IPS DF 19.7 (cell line): ENCODE results near the gene BOK.

Experiments used
- DNase-seq: peaks from one replicate; pipeline ENCODE4 v3.0.0-alpha.2; 2013; ENCODE audit warnings: low read depth, low spot score

BOK gene

DNA sequence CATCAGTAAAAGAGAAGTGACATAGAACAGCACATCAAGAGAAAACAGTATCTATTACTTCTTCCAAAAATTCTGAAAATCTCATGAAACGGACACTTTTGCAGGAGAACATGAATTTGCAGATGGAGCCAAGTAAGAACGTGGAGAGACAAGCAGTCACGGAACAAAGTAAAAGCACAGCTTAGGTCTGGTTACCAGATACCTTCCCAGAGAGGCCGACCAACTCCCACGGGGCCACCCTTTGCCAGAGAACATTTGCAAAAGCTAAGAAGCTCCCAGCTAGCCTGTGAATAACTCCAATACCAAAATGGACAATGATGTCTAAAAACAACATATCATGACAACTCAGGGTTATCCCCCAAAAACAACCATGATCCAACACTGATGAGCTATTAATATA, 39.5 kb downstream of the BOK start:
- no peak for DNase-seq

DNA sequence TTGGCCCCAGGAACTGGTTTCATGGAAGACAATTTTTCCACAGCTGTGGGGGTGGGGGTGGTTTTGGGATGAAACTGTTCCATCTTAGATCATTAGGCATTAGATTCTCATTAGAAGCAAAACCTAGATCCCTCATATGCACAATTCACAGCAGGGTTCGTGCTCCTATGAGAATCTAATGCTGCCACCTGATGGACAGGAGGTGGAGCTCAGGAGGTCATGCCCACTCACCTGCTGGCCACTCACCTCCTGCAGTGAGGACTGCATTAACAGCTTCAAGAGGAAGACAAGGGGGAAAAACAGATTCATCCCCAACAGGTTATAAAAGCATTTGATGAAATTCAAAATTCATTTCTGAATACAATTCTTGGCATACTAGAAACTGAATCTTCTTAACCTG, 39.9 kb downstream of the BOK start:
- no peak for DNase-seq

- DNase-seq, result no peak
These were observed 41.1 kb downstream of the BOK start for GRCh38 chr2:241599615-241600014.

DNA sequence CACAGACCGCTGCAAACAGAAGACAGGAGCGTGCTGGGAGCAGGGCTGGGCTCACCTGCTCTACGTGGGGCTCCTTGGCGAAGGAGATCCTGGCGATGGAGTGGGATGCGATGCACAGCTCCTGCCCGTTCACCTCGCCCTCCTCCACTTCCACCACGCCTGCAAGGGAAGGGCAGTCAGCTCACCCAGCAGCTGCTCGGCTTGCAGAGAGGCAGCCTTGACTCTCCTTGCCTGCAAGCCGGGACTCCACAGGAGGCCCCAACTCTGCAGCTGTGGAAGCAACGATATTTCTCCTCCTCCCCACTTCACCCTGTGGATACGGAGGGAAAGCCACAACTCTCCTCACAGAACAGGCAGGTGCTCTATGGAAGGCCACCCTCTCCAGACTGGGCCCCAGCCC, 43.3 kb downstream of the BOK start:
- no peak for DNase-seq

DNA sequence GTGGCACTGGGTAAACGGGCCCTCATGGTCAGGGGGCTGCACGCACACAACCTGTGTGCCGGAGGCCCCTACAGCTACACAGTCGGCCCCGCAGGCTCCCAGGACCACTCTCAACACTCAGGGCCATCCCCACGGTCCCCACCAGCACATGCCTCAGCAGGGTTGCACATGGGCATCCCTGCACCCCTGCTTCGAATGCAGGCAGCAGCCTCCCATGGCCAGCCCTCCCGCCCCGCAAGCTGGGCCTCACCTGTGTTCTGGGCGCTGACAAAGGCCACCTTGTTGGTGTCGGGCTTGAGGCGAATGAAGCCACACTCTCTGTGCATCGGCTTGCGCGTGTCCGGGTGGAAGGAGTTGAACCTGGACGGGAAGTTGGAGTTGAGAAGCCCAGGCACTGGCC, 44.2 kb downstream of the BOK start:
- no peak for DNase-seq

- DNase-seq, result no peak
These were observed 45.1 kb downstream of the BOK start for GRCh38 chr2:241603686-241604085.

- DNase-seq, result no peak
These were observed 47.6 kb downstream of the BOK start for GRCh38 chr2:241606186-241606585.

DNA sequence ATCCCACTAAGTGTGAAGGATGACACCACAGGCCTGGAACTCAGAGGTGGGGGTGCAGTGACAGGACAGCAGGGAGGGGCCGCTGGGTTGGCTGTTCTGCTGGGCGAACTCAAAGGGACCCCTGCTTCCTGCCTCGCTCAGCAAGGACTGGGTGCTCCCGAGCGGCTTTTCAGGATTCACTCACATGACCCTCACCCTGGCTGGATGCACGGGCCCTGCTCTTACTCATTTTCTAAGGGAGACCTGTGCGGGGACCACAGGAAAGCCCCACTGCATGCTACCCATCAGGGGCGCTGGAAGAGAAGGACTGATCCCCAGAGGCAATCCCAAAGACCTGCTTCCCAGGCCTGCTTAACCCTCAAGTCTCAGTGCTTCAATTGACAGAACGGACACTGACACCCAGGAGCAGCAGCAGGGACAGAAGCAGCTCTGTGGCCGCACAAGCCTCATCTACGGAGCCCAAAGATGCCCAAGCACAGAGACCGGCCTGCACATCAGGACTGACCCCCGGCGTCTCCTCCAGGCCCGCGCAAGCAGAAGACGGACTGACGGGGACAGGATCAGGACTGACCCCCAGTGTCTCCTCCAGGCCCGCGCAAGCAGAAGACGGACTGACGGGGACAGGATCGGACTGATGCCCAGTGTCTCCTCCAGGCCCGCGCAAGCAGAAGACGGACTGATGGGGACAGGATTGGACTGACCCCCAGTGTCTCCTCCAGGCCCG, 48.8 kb downstream of the BOK start:
- no peak for DNase-seq

GRCh38 chr2:241608881-241609280, 50.3 kb downstream of the BOK start:
- DNase-seq, result no peak

DNA sequence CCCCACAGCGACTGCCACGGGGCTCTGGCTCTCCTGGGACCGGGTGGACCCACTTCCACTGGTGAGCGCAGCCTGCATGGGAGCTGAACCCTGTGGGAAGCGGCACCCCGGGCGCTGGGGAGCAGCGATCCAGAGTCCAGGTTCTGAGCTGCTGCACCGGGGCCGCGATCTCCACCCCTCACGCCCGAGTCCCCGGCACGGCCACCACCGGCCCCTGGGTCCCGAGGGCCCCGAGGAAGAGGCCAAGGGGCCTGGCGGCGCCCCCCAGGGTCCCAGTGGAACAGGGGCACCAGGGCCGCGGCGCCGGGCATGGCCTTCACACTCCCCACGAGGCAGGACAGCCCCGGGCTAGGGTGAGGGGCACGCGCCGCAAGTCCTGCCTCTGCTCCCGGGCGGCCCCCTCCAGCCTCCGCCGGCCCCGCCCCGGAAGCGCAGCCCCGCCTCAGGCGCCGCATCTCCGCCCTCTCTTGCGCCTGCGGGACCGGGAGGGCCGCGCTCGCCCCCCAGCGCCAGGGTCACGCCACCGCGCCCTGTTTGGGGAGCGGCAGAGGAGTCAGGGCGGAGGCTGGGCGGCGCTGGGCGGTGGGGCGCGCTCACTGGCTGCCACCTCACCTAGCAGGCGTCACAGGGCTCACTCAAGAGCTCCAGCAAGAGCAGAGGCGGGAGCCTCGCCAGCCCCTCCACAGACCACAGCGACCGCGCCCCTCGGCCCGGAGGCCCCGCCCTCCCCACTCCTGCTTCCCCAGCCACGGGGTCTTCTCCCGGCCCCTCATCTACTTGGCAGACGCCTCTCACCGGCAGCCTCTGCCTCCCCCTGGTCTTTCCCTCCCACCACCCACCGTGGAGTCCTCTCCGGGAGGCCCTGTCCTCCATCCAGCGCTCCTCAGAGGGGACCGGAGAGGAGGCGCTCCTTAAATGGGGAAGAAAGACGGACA, 51.6 kb downstream of the BOK start:
- peak; percentile 52 for DNase-seq

DNA sequence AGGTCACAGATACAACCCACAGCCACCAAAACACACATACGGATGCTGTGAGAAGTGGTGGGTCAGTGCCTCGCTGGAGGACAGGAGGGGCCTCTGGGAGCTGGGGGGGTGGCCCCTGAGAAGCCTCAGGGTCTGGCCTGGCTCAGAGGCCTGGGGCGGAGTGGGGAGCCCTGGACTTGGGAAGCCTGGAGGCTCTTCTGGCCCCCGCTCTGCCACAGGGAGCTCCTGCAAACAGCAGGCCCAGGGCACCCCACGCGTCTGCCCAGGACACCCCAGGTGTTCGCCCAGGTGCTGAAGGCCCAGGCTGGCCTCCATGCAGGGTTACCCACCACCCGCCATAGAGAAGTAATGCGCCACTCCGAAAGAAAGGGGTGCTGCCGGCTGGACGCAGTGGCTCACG, 52.5 kb downstream of the BOK start:
- no peak for DNase-seq

DNA sequence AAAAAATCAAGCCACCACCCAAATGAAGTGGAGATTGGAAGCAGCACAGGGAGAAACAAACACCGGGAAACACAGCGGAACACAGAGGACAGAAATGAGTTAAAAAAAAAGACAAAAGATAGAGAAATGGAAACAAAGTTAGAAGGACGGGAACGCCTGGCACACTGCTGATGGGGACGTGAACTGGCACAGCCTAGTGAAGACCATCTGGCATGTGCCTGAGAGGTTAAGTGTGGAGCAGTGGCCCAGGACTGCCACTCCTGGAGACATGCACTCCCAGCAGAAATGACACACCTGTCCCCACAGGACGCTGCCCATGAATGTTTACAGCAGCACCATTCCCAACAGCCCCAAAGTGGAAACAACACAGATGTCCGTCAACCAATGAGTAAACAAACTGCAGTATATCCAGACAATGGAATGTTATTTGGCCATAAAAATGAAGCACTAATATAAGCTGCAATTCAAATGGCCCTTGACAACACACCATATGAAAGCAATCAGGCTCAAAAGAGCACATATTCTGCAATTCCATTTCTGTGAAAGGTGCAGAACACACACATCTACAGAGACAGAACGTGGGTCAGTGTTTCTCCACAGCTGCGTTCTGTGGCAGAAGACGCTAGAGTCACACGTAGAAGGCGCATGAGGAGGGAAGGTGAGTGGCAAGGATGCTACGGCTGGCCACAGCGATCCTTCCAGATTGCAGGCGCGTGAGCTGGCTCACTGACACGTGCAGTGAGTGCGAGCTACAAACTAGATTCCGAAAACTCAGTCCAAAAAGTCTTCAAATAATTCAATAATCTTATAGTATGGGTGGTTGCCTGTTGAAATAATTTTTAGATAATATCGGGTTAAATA, 53.8 kb downstream of the BOK start:
- no peak for DNase-seq

DNA sequence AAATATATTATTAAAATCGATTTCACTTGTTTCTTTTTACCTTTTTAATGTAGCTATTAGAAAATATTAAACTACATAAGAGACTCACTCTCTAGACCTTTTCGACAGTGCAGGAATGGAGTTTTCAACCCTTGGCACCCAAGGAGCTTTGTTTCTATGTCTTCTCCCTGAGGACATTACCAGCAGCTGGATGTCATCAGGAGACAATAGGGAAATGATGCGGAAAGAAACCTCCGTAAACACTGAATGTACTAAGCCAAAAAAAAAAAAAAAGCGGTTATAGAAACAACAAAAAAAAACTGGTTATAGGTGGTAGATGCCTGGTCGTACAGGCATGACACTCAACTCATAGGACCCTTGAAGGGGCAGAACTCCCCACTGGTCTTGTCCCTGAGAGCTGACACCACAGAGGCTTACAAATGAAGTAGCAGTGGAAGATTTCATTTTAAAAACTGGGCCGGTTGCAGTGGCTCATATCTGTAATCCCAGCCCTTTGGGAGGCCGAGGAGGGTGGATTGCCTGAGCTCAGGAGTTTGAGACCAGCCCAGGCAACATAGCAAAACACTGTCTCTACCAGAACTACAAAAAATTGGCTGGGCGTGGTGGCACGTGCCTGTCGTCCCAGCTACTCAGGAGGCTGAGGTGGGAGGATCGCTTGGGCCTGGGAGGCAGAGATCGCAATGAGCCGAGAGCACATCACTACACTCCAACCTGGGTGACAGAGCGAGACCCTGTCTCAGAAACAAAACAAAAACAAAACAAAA, 54.7 kb downstream of the BOK start:
- DNase-seq, result no peak

DNA sequence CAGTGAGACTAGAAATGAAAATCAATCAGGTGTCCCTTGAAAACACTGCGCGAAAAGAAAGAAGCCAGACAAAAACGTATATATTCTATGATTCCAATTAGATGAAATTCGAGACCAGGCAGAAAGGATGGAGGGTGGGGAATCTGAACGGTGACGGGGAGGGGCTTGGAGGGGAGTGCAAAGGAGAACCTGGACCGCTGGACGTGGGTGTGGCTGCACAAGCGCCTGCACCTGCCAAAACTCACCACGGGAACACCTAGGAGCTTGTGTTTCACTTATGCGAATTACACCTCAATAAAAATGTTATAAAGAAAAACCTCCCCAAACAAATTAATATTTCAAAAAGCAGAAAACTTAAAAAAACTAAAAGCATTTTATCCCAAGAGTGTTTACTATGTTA, 56.5 kb downstream of the BOK start:
- no peak for DNase-seq

DNA sequence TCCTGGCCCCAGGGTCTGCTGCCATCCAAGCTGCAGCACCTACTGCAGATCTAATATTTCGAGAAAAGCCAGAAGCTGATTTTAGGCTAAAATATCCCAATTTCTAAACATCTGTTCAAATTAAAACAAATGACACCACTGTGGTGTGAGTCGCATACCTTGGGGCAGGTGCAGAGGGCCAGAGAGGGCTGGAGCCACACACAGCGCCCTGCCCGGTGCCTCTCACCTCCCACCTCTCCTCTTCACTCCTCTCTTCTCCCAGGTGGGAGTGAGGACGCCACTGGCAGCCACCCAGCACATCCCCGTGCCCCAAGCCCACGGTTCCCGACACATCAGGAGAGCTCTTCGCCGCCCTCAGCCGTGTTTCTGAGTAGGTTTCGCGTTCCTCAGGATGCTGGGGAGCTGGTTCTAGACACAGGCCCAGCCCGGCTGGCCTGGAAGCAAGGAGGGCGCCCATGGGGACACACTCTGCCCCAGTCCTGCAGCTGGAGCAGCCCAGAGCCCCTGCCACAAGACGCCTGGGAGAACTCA, 57.0 kb downstream of the BOK start:
- no peak for DNase-seq

GRCh38 chr2:241616168-241617125, 57.9 kb downstream of the BOK start:
- no peak for DNase-seq

GRCh38 chr2:241617431-241618154, 59.0 kb downstream of the BOK start:
- no peak for DNase-seq

GRCh38 chr2:241618296-241618805, 59.8 kb downstream of the BOK start:
- no peak for DNase-seq

GRCh38 chr2:241618829-241619228, 60.3 kb downstream of the BOK start:
- DNase-seq, result no peak
